HG03045 (cell line): ENCODE data around the gene POMGNT1.
"Not testable (repeated sequence)": the region's sequence is repeated elsewhere in the genome, so short reads cannot be mapped to it uniquely, and the experiment has no call there.

Experiments used
- ATAC-seq: cut with Tn5 transposase; IDR thresholded peaks from one replicate; pipeline ENCODE4 v1.9.1; 2021; ENCODE audit warnings: mild to moderate bottlenecking, moderate library complexity; ENCODE audit not compliant: unreplicated experiment

The POMGNT1 gene

GRCh38 chr1:46197964-46198811 lies at the start of gene POMGNT1:
TSS of gene POMGNT1 (minus strand) at chr1:46198434. CDS start at chr1:46197821, 613 bp downstream.
- peak; percentile 83 for ATAC-seq

GRCh38 chr1:46247436-46248121 lies 49.3 kb upstream of the POMGNT1 start, which contains the start of gene RAD54L:
TSS of gene RAD54L (plus strand) at chr1:46247763. CDS start at chr1:46248406, 643 bp downstream.
- ATAC-seq: peak; percentile 91

- peak; percentile 49 for ATAC-seq
Observed at GRCh38 chr1:46246548-46247435, 48.6 kb upstream of the POMGNT1 start.

GRCh38 chr1:46246136-46246535 lies 47.9 kb upstream of the POMGNT1 start:
- not testable (repeated sequence) for ATAC-seq

GRCh38 chr1:46244656-46245371 lies 46.6 kb upstream of the POMGNT1 start:
- ATAC-seq: no peak

- ATAC-seq: not testable (repeated sequence)
Observed at GRCh38 chr1:46243831-46244230, 45.6 kb upstream of the POMGNT1 start.

- ATAC-seq: no peak
Observed at GRCh38 chr1:46242918-46243317, 44.7 kb upstream of the POMGNT1 start.

GRCh38 chr1:46241733-46242132 lies 43.5 kb upstream of the POMGNT1 start:
- not testable (repeated sequence) for ATAC-seq

GRCh38 chr1:46238865-46239264 lies 40.6 kb upstream of the POMGNT1 start:
- not testable (repeated sequence) for ATAC-seq

GRCh38 chr1:46236882-46237281 lies 38.6 kb upstream of the POMGNT1 start:
- no peak for ATAC-seq

GRCh38 chr1:46231231-46231630 lies 33.0 kb upstream of the POMGNT1 start:
- ATAC-seq: not testable (repeated sequence)

- ATAC-seq: no peak
Observed at GRCh38 chr1:46224966-46225365, 26.7 kb upstream of the POMGNT1 start.

- ATAC-seq: peak; percentile 73
Observed at GRCh38 chr1:46223472-46223943, 25.3 kb upstream of the POMGNT1 start.

GRCh38 chr1:46223055-46223454 lies 24.8 kb upstream of the POMGNT1 start:
- not testable (repeated sequence) for ATAC-seq

- no peak for ATAC-seq
Observed at GRCh38 chr1:46221749-46222148, 23.5 kb upstream of the POMGNT1 start.

GRCh38 chr1:46220808-46221207 lies 22.6 kb upstream of the POMGNT1 start:
- no peak for ATAC-seq

GRCh38 chr1:46219551-46220520 lies 21.6 kb upstream of the POMGNT1 start:
- ATAC-seq: no peak

GRCh38 chr1:46218443-46218842 lies 20.2 kb upstream of the POMGNT1 start:
- no peak for ATAC-seq

GRCh38 chr1:46215504-46215903 lies 17.3 kb upstream of the POMGNT1 start:
- no peak for ATAC-seq
